GM19324 (cell line): ENCODE data around the gene MKNK2.
A peak's percentile ranks its signal among the peaks of the same experiment; 100 is the strongest.
"Not testable (repeated sequence)": the region's sequence is repeated elsewhere in the genome, so short reads cannot be mapped to it uniquely, and the experiment has no call there.

ENCODE experiments used
- ATAC-seq: cut with Tn5 transposase; IDR thresholded peaks from one replicate; pipeline ENCODE4 v1.9.1; 2021; ENCODE audit warnings: mild to moderate bottlenecking, moderate library complexity; ENCODE audit not compliant: unreplicated experiment, low FRiP score

The MKNK2 gene

DNA sequence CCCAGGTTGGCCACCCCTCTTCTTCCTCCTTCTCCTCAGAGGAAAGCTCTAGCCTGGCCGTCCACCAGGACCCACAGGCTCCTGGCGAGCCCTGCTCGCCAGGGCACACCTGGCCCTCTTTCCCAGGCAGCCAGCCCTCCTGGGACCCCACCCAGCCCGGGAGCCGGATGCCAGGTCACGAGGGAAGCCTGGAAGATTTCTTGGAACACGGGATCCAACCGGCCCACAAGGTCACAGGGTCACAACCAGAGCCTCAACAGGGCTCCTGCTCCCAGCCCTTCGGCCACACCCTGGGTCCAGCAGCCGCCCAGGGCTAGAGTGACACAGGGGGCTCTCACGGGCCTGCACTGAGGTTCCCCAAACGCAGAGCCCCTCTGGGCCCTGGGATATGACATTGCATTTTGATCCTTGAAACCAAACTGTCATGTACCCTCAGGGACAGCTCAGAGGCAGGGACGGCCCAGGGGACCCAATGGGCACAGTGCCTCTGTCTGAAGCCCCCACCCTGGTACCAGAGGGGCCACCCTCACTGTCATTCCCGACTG, 5.5 kb downstream of the MKNK2 start:
- ATAC-seq = no peak

DNA sequence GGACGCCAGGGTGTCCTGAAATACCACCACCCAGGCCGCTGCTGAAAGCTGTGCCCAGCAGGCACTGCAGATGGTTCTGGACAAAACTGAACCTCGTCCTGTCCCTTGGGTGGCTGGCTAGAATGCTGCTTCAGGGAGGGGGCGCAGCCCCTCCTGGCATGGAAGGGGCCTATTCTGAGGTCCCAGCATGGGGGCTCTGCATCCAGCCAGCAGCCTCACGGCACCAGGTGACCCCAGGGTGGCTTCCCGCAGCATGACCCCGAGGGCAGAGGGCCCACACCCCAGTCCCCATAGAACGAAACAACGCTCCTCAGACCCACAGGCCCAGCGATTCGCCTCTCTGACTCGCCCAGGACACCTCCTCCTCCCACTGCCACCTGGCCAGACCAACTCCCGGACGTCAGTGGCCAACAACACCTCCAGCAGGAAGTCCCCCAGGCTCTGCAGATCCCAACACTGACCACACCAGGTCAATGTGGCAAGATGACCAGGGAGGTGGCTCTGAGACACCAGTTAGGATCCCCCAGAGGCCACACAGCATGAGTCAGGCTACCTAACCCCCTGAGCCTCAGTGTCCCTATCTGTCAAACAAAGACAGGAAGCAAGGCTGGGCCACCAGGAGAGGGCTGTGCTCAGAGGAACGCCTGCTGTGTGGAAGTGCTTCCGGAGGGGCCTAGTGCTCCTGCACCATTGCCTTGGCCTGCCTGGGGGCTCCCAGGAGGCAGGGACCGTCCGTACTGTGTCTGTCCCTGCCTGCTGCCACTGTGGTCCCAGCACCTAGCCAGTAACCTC, 6.1 kb downstream of the MKNK2 start:
- ATAC-seq = no peak

DNA sequence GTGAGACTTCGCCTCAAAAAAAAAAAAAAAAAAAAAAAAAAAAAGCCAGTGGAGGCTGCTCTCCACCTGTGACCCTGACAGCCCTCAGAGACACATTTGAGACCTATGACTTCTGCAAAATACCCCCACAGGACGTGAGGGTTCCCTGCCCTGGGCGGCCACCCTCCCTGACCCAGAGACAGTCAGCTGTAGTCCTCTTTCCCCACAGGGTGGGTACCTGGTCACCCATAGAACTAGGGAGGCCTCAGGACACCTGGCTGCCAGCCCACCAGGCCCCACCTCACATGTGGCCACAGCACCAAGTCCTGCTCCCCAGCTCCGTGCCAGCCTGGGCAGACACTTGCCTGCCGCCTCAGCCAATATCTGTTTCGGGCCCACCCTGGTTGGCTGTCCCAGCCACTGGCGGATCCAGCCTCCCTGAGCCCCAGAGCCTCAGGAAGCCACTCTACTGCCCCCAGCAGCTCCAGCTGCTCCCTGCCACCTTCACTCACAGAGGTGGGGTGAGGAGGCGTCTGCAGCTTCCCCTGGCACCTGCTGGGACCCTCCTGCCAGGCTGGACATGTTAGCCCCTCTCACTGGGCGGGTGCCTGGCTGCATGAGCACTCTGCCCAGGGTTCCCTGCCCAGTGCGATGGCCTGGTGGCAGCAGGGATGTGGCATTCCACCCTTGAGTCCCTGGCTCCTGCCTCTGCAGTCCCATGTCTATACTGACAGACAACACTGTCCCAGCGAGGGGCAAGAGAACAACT, 6.9 kb downstream of the MKNK2 start:
- no peak for ATAC-seq

DNA sequence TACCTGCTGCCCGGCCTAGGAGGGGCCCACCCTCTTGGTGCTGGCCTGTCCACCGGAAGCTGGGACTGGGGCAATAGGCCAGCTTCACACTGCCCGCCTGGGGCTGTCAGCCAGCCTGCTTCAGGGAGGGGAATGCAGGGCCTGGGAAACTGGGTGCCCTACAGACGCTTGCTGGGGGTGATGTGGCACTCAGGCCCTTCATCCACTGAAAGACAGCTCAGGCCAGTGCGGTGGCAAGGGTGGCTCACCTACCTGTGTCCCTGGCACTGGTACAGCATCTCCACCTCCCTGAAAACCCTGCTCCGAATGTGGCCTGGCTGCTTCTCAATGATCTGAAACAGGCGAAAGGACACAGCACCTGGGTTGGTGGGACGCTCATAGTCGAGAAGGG, 7.8 kb downstream of the MKNK2 start:
- no peak for ATAC-seq

DNA sequence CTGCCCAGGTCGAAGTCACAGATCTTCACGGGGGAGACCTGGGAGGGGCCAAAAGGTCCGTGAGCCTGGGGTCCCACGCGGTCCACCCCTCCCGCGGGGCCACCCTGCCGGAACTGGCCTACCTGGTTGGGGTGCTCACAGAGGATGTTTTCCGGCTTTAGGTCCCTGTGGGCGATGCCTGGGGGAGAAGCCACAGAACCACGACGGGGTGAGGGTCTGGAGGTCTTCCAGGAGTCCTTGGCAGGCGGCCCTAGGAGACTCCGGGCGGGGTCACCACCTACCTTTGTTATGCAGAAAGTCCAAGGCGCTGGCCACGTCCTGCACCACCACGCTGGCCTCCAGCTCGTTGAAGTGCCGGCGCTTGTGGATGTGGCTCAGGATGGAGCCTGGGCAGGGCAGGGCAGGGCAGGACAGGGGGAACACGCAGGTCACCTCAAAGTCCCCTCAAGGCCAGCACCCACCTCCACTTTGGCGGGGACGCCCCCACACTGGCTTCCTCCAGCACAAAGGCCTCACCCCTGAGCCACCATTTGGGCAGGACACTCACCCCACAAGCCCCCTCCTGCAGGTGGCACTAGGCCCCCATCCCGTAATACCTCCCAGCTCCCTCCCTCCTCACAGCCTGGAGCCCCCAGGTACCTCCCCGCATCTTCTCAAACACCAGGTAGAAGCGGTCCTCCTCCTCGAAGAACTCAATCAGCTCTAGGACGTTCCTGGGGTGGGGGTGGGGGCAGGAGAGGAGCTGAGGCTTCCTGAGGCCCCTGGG, 8.4 kb downstream of the MKNK2 start:
- peak; percentile 16 for ATAC-seq

DNA sequence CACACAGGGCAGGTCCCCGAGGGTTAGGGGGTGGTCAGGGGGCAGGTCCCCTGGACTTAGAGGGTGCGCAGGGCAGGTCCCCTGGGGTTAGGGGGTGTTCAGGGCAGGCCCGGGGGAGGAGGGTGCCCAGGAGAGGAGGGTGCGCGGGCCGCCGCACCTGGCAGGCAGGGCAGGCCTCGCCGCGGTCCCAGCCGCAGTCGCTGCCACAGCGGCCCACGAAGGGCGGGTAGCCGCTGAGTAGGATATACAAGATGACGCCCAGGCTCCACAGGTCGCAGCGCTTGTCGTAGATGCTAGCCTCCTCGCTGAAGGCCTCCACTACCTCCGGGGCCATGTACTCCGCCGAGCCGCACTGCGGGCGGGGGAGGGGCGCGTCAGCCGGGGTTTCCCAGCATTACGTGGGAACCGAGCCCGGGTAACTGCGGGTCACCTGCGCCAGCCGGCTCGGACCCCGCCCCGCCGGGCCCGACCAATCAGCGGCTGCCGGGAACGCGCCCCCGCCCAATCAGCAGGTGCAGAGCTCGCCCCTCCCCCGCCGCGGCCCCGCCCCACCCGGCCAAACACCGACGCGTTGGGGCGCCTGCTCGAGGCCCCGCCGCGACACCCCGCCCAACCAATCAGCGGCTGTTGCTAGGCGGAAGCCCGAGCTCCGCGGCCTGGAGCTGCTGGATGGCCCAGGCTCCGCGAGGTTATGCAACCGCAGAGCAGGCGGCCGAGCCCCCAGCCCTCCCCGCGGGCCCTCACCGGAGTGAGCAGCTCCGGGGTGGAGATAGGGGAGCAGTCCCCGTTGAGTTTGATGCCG, 9.2 kb downstream of the MKNK2 start:
- ATAC-seq = peak; percentile 77

DNA sequence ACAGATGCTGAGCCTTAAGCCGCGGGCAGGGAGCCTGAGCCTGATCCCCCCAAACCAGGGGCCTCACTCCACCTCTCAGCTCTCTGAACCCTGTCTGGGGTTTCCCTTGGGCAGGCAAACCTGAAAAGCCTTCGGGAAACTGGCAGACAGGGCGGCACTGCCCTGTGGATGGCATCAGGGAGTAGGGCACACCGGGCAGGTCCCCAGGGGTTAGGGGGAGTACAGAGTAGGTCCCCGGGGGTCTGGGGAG, 9.7 kb downstream of the MKNK2 start:
- no peak for ATAC-seq

DNA sequence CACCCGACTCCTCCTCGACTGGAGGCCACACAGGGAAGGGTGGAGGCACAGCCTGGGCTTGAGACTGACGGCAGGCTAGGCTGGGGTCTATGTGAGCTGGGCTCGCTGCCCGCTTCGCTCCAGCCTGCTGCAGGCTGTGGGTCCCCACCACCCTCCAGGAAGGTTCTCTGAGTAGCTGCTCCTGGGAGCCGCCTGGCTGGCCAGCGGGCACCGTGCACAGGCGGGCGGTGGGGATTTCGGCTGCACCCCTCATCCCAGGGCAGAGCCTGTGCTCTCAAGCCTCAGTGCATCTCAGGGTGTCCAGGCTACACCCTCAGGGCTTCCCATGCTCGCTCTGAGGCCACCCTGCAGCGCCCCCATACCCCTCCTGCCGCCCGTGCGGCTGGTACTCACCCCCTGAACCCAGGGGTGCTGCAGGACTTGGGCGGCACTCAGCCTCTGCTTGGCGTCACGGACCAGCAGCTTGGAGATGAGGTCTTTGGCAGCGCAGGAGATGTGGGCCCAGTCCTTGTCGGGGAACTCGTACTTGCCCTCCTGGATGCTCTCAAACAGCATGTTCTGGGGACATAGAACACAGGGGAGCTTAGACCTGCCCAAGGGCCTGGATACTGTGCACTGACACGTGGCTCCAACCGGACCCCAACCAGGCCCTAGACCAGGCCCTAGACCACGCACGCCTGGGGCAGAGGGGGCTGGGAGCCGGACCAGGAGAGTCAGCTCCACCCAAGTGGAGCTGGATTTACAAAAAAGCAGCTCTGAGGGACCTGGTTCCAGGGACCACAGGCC, 10.2 kb downstream of the MKNK2 start:
- ATAC-seq = no peak

DNA sequence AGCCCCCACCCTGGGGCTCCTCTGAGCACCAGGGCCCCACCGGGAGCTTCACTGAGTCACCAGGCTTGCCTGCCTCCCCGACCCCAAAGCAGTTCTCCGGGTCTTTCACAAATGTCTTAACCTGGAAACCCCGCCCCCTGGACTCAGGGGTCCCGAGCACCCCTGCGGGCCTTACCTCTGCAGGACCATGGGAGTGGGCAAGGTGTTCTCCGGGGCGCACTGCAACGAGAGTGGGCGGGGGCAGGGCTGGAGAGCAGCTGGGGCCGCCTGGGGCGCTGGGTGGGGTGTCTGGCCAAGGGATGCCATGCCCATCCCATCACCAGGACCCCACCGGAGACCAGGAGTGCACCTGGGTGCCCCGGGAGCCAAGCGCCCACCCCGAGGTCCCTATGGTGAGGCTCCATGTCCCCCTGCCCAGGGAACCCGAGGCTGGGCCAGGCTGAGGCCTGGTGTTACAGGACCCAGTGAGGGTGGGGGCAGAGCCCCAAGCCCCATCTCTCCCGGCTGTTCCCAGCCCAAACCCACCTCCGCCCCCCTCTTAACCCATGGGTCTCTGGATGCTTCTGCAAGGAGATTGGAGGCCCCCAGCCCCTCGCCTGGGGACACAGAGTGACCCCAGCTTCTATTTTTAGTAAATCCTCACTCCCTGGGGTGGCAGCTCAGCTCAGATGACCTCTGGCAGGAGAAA, 10.9 kb downstream of the MKNK2 start:
- ATAC-seq = no peak

DNA sequence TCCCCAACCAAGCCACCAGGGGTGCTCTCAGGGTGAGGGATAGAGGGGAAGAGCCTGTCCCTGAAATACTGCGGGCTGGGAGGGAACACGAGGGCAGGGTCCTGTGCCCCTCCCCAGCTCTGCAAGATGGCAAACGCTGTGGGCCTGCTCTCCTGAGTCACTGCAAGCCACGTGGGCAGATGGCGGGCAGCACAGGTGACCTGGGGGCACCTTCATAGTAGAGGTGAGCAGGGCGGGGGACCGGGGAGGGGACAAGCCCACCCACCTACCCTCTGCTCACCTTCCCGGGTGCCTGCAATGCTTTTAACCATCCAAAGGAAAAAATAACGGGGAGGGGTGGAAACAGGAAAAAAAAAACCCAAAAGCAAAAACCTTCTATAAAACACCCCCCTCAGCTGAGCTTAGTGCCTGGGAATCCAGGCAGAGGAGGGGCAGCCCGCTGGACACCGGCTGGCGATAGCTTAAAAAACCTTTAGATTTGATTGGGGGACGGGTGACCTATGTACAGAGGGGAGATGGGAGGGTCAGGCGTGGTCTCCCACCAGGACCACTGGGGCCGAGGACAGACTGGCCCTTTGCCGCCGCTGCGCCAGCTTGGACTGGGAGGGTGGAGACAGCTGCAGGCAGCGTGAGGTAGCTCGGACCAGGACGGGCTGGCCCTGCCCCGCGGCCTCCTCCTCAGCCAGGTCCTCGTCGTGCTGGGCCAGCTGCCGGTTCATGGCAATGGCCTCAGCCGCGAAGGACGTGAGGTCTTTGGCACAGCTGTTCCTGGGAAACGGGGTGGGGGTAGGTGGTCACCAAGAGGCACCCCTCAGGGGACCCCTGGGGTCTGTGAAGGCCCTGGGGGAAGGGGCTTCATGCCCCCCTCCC, 11.7 kb downstream of the MKNK2 start:
- ATAC-seq = no peak

DNA sequence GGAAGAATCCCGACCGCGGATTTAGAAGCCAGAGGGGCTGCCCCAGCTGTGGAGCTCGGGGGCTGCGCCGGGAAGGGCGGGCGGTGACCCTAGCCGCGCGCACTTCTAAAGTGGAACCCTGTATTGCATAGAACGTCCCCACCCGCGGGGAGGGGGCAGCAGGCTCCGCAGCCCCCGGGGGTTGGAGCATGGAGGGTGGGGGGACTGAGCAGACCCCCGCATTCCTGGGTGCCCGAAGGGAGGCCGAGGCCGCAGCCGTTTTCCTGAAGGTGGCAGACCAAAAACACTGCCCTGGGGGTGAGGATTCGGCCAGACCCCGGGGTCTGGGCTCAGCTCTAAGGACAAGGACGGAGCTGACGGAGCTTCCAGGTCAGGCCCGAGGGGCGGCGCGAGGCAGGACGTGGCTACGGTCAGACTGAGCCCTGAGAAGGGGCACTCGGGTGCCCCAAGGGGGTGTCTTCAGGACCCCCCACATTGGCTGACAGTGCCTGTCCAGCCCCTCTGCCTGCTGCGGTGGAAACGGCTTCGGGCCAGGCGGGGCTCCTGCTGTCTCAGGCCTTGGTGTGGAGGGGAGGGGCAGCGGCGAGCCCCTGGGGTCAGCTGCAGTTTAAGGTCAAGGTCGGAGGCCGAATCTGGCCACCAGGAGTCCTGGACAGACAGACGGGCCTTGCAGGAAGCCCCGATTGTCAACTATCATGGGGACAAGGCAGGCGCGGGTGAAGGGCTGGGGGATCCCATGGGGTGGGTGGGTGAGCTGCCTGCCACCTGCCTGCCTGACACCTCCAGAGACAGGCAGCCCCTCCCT, 12.6 kb downstream of the MKNK2 start:
- ATAC-seq = no peak

DNA sequence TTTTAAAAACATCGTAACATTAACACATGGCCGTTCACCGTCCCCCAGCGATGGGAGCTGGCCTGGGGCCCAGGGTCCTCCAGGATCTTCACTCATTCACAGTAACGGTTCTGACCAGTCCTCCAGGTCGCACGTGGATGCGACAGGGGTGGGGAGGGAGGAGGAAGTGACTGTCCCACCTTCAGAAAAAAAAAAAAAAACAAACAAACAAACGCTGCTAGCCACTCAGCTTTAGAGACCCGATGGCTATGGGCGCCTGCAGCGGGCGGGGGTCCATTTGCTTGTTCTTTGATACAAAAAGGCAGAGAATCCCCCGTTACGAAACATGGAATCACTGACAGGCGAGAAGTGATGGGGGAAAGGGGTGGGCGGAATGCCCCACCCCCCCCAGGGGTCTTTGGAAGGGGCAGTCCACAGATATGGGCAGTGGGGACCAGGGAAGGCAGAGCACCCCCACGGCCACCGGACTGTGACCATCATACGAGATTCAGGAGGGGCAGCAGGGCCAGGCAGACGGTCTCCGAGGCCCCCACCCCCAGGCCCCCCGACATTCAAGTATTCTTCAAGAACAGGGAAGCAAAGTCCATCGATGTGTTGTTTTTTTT, 13.3 kb downstream of the MKNK2 start:
- ATAC-seq = no peak

DNA sequence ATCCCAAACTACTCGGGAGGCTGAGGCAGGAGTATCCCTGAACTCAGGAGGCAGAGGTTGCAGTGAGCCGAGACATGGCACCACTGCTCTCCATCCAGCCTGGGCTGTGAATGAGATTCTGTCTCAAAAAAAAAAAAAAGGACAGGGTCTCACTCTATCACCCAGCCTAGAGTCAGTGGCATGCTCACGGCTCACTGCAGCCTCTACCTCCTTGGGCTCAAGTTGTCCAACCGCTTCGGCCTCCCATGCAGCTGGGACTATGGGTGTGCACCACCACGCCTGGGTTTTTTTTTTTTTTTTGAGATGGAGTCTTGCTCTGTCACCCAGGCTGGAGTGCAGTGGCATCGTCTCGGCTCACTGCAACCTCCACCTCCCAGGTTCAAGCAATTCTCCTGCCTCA, 14.6 kb downstream of the MKNK2 start:
- ATAC-seq = no peak

DNA sequence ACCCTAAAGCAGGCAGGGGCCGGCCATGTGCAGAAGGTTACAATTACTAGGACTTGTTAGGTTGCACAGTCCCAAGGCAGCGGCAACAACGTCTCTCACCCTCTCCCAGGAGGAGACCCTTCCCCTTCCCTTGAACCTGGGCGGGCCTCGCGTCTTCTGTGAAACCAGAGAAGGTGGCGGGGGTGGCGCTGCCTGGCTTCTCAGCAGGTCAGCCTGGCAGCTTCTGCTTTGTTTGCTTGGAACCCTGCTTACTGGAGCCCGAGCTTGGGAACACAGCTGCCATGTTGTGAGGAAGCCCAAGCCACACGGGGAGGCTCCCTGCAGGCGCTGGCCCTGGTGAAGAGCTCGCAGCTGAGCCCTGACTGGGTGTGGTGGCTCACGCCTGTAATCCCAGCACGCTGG, 15.5 kb downstream of the MKNK2 start:
- ATAC-seq = no peak

DNA sequence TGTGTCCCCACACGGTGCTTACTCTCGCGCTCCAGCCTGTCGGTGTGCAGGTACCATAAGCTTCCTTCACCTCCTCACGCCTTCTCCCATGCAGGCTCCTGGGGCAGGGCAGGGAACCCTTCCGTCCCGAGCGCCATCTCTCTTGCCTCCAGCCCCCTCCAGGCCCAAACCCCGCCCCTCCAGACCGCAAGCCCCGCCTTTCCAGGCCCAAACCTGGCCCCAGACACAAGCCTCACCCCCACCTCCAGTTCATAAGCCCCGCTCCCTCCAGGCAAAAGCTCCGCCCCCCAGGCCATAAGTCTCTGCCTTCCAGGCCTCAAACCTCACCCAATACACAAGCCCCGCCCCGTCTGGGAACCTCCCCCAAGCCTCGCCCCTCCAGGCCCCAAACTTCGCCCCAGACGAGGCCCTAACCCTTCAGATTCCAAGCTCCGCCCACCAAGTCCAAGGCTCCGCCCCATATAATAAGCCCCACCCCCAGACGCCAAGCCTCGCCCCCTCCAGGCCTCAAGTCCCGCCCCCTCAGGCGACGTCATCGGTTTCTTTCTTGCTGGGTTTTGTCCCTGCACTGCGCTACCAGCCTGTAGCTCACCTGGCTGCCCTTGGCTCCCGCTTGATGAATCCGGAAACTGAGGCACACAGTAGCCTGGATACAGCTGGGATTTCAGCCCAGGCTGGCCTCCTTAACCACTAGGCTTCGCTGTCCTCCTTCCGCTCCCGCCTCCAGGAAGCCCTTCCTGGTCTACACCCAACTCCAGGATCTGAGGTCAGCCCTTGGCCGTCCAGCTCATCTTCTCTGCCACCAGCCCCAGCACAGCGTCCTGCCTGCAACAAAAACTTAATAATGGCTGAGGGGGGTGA, 16.1 kb downstream of the MKNK2 start:
- ATAC-seq = no peak

DNA sequence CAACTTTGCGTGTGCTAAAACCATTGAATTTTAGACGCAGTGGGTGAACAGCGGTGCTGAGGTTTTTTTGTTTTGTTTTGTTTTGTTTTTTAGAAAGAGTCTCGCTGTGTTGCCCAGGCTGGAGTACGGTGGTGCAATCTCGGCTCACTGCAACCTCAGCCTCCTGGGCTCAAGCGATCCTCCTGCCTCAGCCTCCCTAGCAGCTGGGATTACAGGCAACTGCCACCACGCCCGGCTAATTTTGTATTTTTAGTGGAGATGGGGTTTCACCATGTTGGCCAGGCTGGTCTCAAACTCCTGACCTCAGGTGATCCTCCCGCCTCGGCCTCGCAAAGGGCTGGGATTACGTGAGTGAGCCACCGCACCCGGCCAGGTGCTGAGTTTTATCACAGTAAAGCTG, 16.8 kb downstream of the MKNK2 start:
- ATAC-seq = not testable (repeated sequence)
